ENCODE measurements around the gene RNU1-1. TPM values are rescaled to one million over a fixed set of nuclear protein-coding genes. Genes with fewer than 3 reads are reported as not detected.

Gene RNU1-1
- total RNA-seq: 1,000 to 10,000 TPM; 1,658 to 2,872 TPM

GRCh38 chr1:16514107-16515055 lies at the start of gene RNU1-1:
Gene RNU1-1, minus strand, starts transcription at chr1:16514285.

Other genes starting within 250 kb of the RNU1-1 start
- gene FBXO42, start 161.8 kb downstream of the RNU1-1 start, total RNA-seq: 10 to 100 TPM; 17.4 to 20.0 TPM
- 100 to 1,000 TPM; 141 to 146 TPM for gene SZRD1, start 147.0 kb downstream of the RNU1-1 start, total RNA-seq
- not detected for gene SPATA21, start 76.9 kb downstream of the RNU1-1 start, total RNA-seq
- gene NECAP2, start 73.6 kb downstream of the RNU1-1 start, total RNA-seq: 100 to 1,000 TPM; 135 to 144 TPM
- gene NBPF1, start 99.3 kb upstream of the RNU1-1 start, total RNA-seq: 1 to 10 TPM; 2.6 to 2.9 TPM
- gene RNU1-3, start 152.7 kb upstream of the RNU1-1 start, total RNA-seq: 1,000 to 10,000 TPM; 1,658 to 2,872 TPM
- 1,000 to 10,000 TPM; 1,658 to 2,872 TPM for gene RNU1-4, start 226.2 kb upstream of the RNU1-1 start, total RNA-seq

All from activated naive CD4-positive, alpha-beta T cell treated with anti-CD3 and anti-CD28 coated beads, Interleukin-2, amount 10 ng/mL, durations not matched to agents 5 hours and 36 hours (primary cell).